GM21723 (cell line): Measurements from ENCODE around the gene NR2F1.
"Not testable (repeated sequence)": the region's sequence is repeated elsewhere in the genome, so short reads cannot be mapped to it uniquely, and the experiment has no call there.

Experiments
- ATAC-seq: cut with Tn5 transposase; IDR thresholded peaks from one replicate; pipeline ENCODE4 v1.9.1; 2021; ENCODE audit warnings: mild to moderate bottlenecking, moderate library complexity; ENCODE audit not compliant: unreplicated experiment

The NR2F1 gene

GRCh38 chr5:93582677-93583438 lies at the start of gene NR2F1:
Gene NR2F1 (plus strand): TSS chr5:93583222. CDS start chr5:93585024, 1,802 bp downstream.
- ATAC-seq = no peak

- no peak for ATAC-seq
Measured at GRCh38 chr5:93545872-93546271, 37.1 kb upstream of the NR2F1 start.

GRCh38 chr5:93549594-93549993 lies 33.4 kb upstream of the NR2F1 start:
- ATAC-seq = not testable (repeated sequence)

GRCh38 chr5:93557021-93557604 lies 25.9 kb upstream of the NR2F1 start:
- no peak for ATAC-seq

GRCh38 chr5:93566091-93566490 lies 16.9 kb upstream of the NR2F1 start:
- ATAC-seq = no peak

GRCh38 chr5:93567424-93567823 lies 15.6 kb upstream of the NR2F1 start:
- no peak for ATAC-seq

- ATAC-seq = no peak
Measured at GRCh38 chr5:93569300-93570160, 13.5 kb upstream of the NR2F1 start.

GRCh38 chr5:93570294-93571113 lies 12.5 kb upstream of the NR2F1 start:
- ATAC-seq = peak; percentile 68

GRCh38 chr5:93571114-93571949 lies 11.7 kb upstream of the NR2F1 start:
- no peak for ATAC-seq

- no peak for ATAC-seq
Measured at GRCh38 chr5:93572101-93572607, 10.9 kb upstream of the NR2F1 start.

GRCh38 chr5:93572608-93573353 lies 10.2 kb upstream of the NR2F1 start:
- ATAC-seq = no peak

- no peak for ATAC-seq
Measured at GRCh38 chr5:93573354-93574351, 9.4 kb upstream of the NR2F1 start.

- no peak for ATAC-seq
Measured at GRCh38 chr5:93574491-93575305, 8.3 kb upstream of the NR2F1 start.

- no peak for ATAC-seq
Measured at GRCh38 chr5:93575461-93576414, 7.3 kb upstream of the NR2F1 start.

GRCh38 chr5:93576994-93577853 lies 5.8 kb upstream of the NR2F1 start:
- no peak for ATAC-seq
